ENCODE measurements around the gene CIC. TPM values are rescaled to one million over a fixed set of nuclear protein-coding genes. Genes with fewer than 3 reads are reported as not detected.

Gene CIC
- total and polyA plus RNA-seq, 2 of the 13 experiments (the other 11 are each of a cell fraction or from before 2014, with no cell fraction given) = 5.9 to 8.0 TPM

DNA sequence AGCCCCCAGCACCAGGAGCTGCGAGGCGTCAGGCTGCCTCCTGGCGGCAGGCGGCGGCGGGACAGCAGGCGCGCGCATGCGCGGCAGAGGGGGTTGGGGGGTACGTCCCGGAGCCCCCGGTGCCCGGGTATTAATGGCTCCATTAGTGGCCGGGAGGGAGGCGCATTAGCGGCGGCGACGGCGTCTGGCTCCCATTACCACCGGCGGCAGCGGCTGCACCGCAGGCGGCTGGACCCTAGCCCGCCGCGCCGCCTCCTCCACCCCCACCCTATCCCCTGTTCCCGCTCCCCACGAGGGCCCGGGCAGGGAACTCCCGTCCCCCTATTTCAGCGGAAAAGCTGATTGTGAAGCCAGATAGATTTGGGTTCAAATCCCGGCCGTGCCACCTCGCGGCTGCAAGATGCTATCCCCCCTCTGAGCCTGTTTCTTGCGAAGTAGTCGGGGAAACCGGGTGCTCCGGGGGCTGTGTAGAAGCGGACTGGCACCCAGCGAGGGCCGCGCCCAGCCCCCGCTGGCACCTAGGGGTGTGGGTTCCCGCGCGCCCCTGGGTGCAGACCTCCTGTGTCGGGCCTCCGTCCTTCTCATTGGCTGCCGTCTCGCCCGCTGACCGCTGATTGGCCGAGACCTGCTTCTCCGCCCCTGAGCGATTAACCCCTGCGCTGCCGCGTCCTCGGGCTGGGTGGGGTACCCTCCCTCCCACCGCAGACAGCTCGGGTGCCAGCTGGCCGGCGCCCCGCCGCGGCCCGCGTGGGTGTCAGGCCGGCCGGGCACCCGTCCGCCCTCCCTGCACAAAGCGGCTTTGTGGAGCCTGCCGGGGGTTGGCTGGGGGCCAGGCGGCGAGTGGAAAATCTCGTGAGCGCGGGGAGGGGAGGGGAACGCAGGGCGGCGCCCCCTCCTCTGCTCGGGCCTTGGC is 11.1 kb downstream of the CIC start:
- ChIA-PET POLR2A (interaction anchor here (1.4 to 7.4 kb wide), 5 partner anchors 10 to 35 kb away, joined by 3 to 117 read pairs (median 25); partner anchors contain the start of genes CIC and GSK3A), CTCF (ENCODE audit: low intra/inter-chr PET ratio, low total read pairs) (interaction anchor here (1.0 to 1.9 kb wide), 4 partner anchors 9 to 35 kb away, joined by 3 to 7 read pairs (median 6); no protein-coding TSS in a partner anchor)
- FAIRE-seq (peak; percentile 49), ATAC-seq (peak; percentile 72), DNase-seq (ENCODE audit: low spot score) (peak; percentile 79)
- TSS peak; percentile 67 for BruUV-seq (replicated peaks)
- intact Hi-C loops (cut with micrococcal nuclease; ENCODE audit: unreplicated experiment) (loop anchor here (2.0 kb wide), 1 partner anchor 59 kb away; the partner anchor contains the start of gene ZNF526), in situ Hi-C loops (cut with HindIII; ENCODE audit: extremely low pct_ligation_motif_present, low pct_unique_long_range_greater_than_20kb) (no loop called here)
- 0% methylated on average over 3 of the region's 89 CpGs for WGBS (ENCODE audit: low lambda C conversion rate)
- Histone ChIP-seq H3K9ac (ENCODE audit: insufficient read depth, low read depth, low read length) (peak overlapping the region; percentile 73), H3K27me3 (ENCODE audit: control insufficient read depth in 1 of 2, insufficient read depth in 2 of 2, low read length in 2 of 2) (no peaks in the 10 kb centered on the region; a peak in 1 of 5 replicates), H3K4me2 (ENCODE audit: low read depth, low read length) (peak overlapping the region; percentile 86), H3K4me1 (ENCODE audit: insufficient read depth, low read length) (peaks cover 57% of the 10 kb centered on the region), H3K79me2 (ENCODE audit: insufficient read depth, low read length) (peaks cover 18% of the 10 kb centered on the region), H3K4me3 (replicated peaks in 1 of 3; ENCODE audit: insufficient read depth in 1 of 3, low read depth in 2 of 3, low read length in 3 of 3) (peak overlapping the region; percentile 70 to 83 (median 73)), H3K36me3 (replicated peaks in 1 of 2; ENCODE audit: control insufficient read depth in 1 of 2, insufficient read depth in 2 of 2, low read length in 2 of 2) (no peaks in the 10 kb centered on the region; a peak in 1 of 5 replicates), H4K20me1 (ENCODE audit: insufficient read depth, low read length) (peaks cover 7% of the 10 kb centered on the region; the same call in 1 of the 2 replicates), H3K27ac (ENCODE audit: extremely low read length, insufficient read depth, low read length) (peak overlapping the region; percentile 72), H2AFZ (ENCODE audit: low read length) (no peak overlapping the region), H3K9me3 (ENCODE audit: low read length) (no peaks in the 10 kb centered on the region)
- TF ChIP-seq CBX1 (IDR thresholded peaks at IDR 0.05; ENCODE audit: low read depth) (no peak), SCMH1 (CRISPR knock-in tag; IDR thresholded peaks at IDR 0.05; ENCODE audit: borderline replicate concordance) (no peak), ZNF530 (CRISPR knock-in tag; IDR thresholded peaks at IDR 0.05; ENCODE audit: low read depth) (no peak), ZNF746 (CRISPR knock-in tag; IDR thresholded peaks at IDR 0.05) (no peak), ZSCAN22 (CRISPR knock-in tag; IDR thresholded peaks at IDR 0.05) (no peak), ZNF17 (CRISPR knock-in tag; IDR thresholded peaks at IDR 0.05) (no peak), TEAD3 (CRISPR knock-in tag; optimal IDR thresholded peaks at IDR 0.05; ENCODE audit: borderline replicate concordance) (no peak), CBX5 (CRISPR knock-in tag; IDR thresholded peaks at IDR 0.05; ENCODE audit: borderline replicate concordance) (no peak), SRSF1 (optimal IDR thresholded peaks at IDR 0.05; ENCODE audit: low read depth, low read length) (peak; percentile 95), TBX2 (CRISPR knock-in tag; IDR thresholded peaks at IDR 0.05; ENCODE audit: borderline replicate concordance) (peak; percentile 64; the same call in 1 of the 2 replicates), STAG1 (CRISPR knock-in tag; IDR thresholded peaks at IDR 0.05) (peak; percentile 66), RFX5 (IDR thresholded peaks at IDR 0.05; ENCODE audit: low read depth, low read length) (no peak), MAFG (CRISPR knock-in tag; IDR thresholded peaks at IDR 0.05) (no peak)
- TF ChIP-seq, protein P1, sequence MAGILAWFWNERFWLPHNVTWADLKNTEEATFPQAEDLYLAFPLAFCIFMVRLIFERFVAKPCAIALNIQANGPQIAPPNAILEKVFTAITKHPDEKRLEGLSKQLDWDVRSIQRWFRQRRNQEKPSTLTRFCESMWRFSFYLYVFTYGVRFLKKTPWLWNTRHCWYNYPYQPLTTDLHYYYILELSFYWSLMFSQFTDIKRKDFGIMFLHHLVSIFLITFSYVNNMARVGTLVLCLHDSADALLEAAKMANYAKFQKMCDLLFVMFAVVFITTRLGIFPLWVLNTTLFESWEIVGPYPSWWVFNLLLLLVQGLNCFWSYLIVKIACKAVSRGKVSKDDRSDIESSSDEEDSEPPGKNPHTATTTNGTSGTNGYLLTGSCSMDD (CRISPR knock-in tag; IDR thresholded peaks at IDR 0.05) = no peak
